ENCODE measurements around the gene DTHD1. TPM values are rescaled to one million over a fixed set of nuclear protein-coding genes. Genes with fewer than 3 reads are reported as not detected.

Gene DTHD1
- total and polyA plus RNA-seq, 2 of the 8 experiments (the other 6 are each of a cell fraction or from before 2014, with no cell fraction given) = not detected

GRCh38 chr4:36385951-36386571 lies 104.6 kb downstream of the DTHD1 start:
- H3K23ac ChIP-seq (ENCODE audit: insufficient read length) = no peak overlapping the region
- no peaks in the 10 kb centered on the region for H3K9me3 ChIP-seq (ENCODE audit: insufficient read depth in 2 of 2, low read depth in 1 of 2, low read length in 1 of 2)
- TF ChIP-seq ATF3 (IDR thresholded peaks at IDR 0.05; ENCODE audit: insufficient read depth, low read depth, low read length) = no peak
- no peak for TF ChIP-seq BACH1 (IDR thresholded peaks at IDR 0.05; ENCODE audit: low read length)
- no peak for TF ChIP-seq CHD2 (IDR thresholded peaks at IDR 0.05; ENCODE audit: low read length)
- no peak for TF ChIP-seq RAD21 (IDR thresholded peaks at IDR 0.05 in 1 of 2, conservative IDR thresholded peaks at IDR 0.05 in 1 of 2; ENCODE audit: low read depth in 2 of 2, low read length in 2 of 2)

More at GRCh38 chr4:36385951-36386571, 104.6 kb downstream of the DTHD1 start:
- Histone ChIP-seq H3K18ac (ENCODE audit: extremely low read depth, low read length) (no peak overlapping the region), H2AK5ac (ENCODE audit: low read depth, low read length) (no peak overlapping the region), H3K27me3 (replicated peaks in 1 of 4; ENCODE audit: control insufficient read depth in 3 of 4, extremely low read depth in 1 of 4, insufficient read depth in 3 of 4, low read length in 3 of 4) (no peaks in the 10 kb centered on the region), H2BK5ac (ENCODE audit: low read depth, low read length) (no peak overlapping the region), H3K14ac (ENCODE audit: insufficient read length) (no peak overlapping the region), H3K4me3 (ENCODE audit: extremely low read depth in 1 of 4, insufficient read depth in 2 of 4, low read depth in 3 of 4, low read length in 4 of 4) (no peak overlapping the region), H3K23me2 (ENCODE audit: low read depth, low read length) (no peaks in the 10 kb centered on the region), H2AFZ (ENCODE audit: low read length) (0 out of 2 replicates have a peak overlapping the region, but pooled peaks have one; percentile 13), H2BK15ac (ENCODE audit: low read length) (no peak overlapping the region), H2BK20ac (ENCODE audit: low read length) (no peak overlapping the region), H4K20me1 (replicated peaks in 1 of 2; ENCODE audit: control insufficient read depth in 1 of 2, insufficient read depth in 2 of 2, low read length in 2 of 2) (no peaks in the 10 kb centered on the region), H3K56ac (replicated peaks; ENCODE audit: insufficient read length, low read depth, low read length) (no peak overlapping the region), H2BK120ac (replicated peaks; ENCODE audit: low read depth, low read length) (no peak overlapping the region), H4K5ac (ENCODE audit: insufficient read length, low read depth, low read length) (no peak overlapping the region), H3K4me2 (ENCODE audit: insufficient read depth in 1 of 2, low read depth in 2 of 2, low read length in 2 of 2) (no peak overlapping the region), H3K36me3 (ENCODE audit: control insufficient read depth in 2 of 4, insufficient read depth in 4 of 4, low read length in 3 of 4) (no peaks in the 10 kb centered on the region), H3K79me2 (ENCODE audit: control insufficient read depth in 1 of 2, insufficient read depth in 2 of 2, low read length in 2 of 2) (no peaks in the 10 kb centered on the region), H3K27ac (ENCODE audit: low read depth, low read length) (no peak overlapping the region), H2BK12ac (ENCODE audit: low read depth, low read length) (no peak overlapping the region), H3K4me1 (replicated peaks in 1 of 4; ENCODE audit: control insufficient read depth in 3 of 4, insufficient read depth in 4 of 4, low read length in 3 of 4) (no peaks in the 10 kb centered on the region), H3K79me1 (ENCODE audit: low read depth, low read length) (no peaks in the 10 kb centered on the region), H4K91ac (replicated peaks; ENCODE audit: insufficient read length, low read length) (no peak overlapping the region), H3K9ac (replicated peaks in 1 of 4; ENCODE audit: extremely low read depth in 1 of 4, low read depth in 3 of 4, low read length in 3 of 4) (peak overlapping the region in 1 of 4 experiments; percentile 8; a peak in 1 of 7 replicates), H3K4ac (replicated peaks; ENCODE audit: insufficient read length, low read depth, low read length) (no peak overlapping the region), H4K8ac (ENCODE audit: extremely low read depth, insufficient read depth, low read length) (no peak overlapping the region)
- CTCF ChIA-PET (ENCODE audit: partially characterized antibody) = interaction anchor here (5.3 kb wide), 1 partner anchor 12 kb away, joined by 31 read pairs; no protein-coding TSS in a partner anchor
- whole genome bisulfite sequencing, 2 experiments (ENCODE audit: extremely low coverage in 1 of 2, insufficient coverage in 1 of 2, insufficient read length in 1 of 2, insufficient replicate concordance in 2 of 2, low coverage in 1 of 2, low lambda C conversion rate in 2 of 2, missing lambda C conversion rate in 1 of 2) = 79% methylated on average over 5 of the region's 5 CpGs; no CpG with 5 or more reads in 1 of the 2 experiments
- FAIRE-seq (no peak), DNase-seq (ENCODE audit: low read depth in 1 of 2, low spot score in 2 of 2) (no peak)
- POLR2A ChIA-PET (ENCODE audit: partially characterized antibody) = no interaction called here
